ENCODE results near the gene GALNT9. TPM values are rescaled to one million over a fixed set of nuclear protein-coding genes. Genes with fewer than 3 reads are reported as not detected.

The GALNT9 gene
- total RNA-seq, 1 donor from 2014 or later, result not detected

- H3K4me1 ChIP-seq, result no peaks in the 10 kb centered on the region
- no peaks in the 10 kb centered on the region for H4K20me1 ChIP-seq (ENCODE audit: low read depth)
- Mint-ChIP-seq H3K4me3 (no peak overlapping the region), H3K27ac (no peak overlapping the region), H3K36me3 (no peaks in the 10 kb centered on the region), H3K4me1 (peaks cover 12% of the 10 kb centered on the region), H3K27me3 (ENCODE audit: insufficient read depth, low read depth) (peaks cover 10% of the 10 kb centered on the region), H3K9me3 (peaks cover 6% of the 10 kb centered on the region)
- no peak for DNase-seq (ENCODE audit: low spot score)
- TF ChIP-seq CTCF (IDR thresholded peaks at IDR 0.05) (no peak), EZH2 (IDR thresholded peaks at IDR 0.05) (no peak), EZH2phosphoT487 (IDR thresholded peaks at IDR 0.05) (no peak)
- H3K79me2 ChIP-seq (ENCODE audit: low read depth), result no peaks in the 10 kb centered on the region
- no peaks in the 10 kb centered on the region for H3K9me3 ChIP-seq (ENCODE audit: low read depth)
- no peak overlapping the region for H3K4me2 ChIP-seq
- H2AFZ ChIP-seq (replicated peaks), result no peak overlapping the region
- H3K9ac ChIP-seq, result no peak overlapping the region
- no peak overlapping the region for H3K27ac ChIP-seq
- H3F3A ChIP-seq (ENCODE audit: low read depth), result no peaks in the 10 kb centered on the region
- H3K36me3 ChIP-seq, result no peaks in the 10 kb centered on the region
- peaks cover 46% of the 10 kb centered on the region for H3K27me3 ChIP-seq
- H3K4me3 ChIP-seq, result no peak overlapping the region
Observed at GRCh38 chr12:132354211-132354981, 25.0 kb upstream of the GALNT9 start.

GRCh38 chr12:132353811-132354210 is 24.4 kb upstream of the GALNT9 start:
- H3K27me3 Mint-ChIP-seq (ENCODE audit: insufficient read depth, low read depth), result peaks cover 10% of the 10 kb centered on the region

GRCh38 chr12:132352896-132353800 is 23.8 kb upstream of the GALNT9 start:
- Mint-ChIP-seq H3K27ac (no peak overlapping the region), H3K36me3 (no peaks in the 10 kb centered on the region), H3K27me3 (ENCODE audit: insufficient read depth, low read depth) (peaks cover 15% of the 10 kb centered on the region), H3K9me3 (peaks cover 6% of the 10 kb centered on the region), H3K4me1 (peaks cover 12% of the 10 kb centered on the region), H3K4me3 (no peak overlapping the region)
- peak; percentile 28 for DNase-seq (ENCODE audit: low spot score)
- H3F3A ChIP-seq (ENCODE audit: low read depth), result no peaks in the 10 kb centered on the region
- H3K27ac ChIP-seq, result no peak overlapping the region
- H3K9me3 ChIP-seq (ENCODE audit: low read depth), result no peaks in the 10 kb centered on the region
- H3K27me3 ChIP-seq, result peaks cover 50% of the 10 kb centered on the region
- H3K79me2 ChIP-seq (ENCODE audit: low read depth), result no peaks in the 10 kb centered on the region
- H3K4me1 ChIP-seq, result no peaks in the 10 kb centered on the region
- no peak overlapping the region for H3K9ac ChIP-seq
- no peak overlapping the region for H2AFZ ChIP-seq (replicated peaks)
- H3K4me2 ChIP-seq, result no peak overlapping the region
- H3K4me3 ChIP-seq, result no peak overlapping the region
- TF ChIP-seq CTCF (IDR thresholded peaks at IDR 0.05) (no peak), EZH2 (IDR thresholded peaks at IDR 0.05) (no peak), EZH2phosphoT487 (IDR thresholded peaks at IDR 0.05) (no peak)
- H4K20me1 ChIP-seq (ENCODE audit: low read depth), result no peaks in the 10 kb centered on the region
- H3K36me3 ChIP-seq, result no peaks in the 10 kb centered on the region

More at GRCh38 chr12:132353811-132354210, 24.4 kb upstream of the GALNT9 start:
- Histone ChIP-seq H3K9me3 (ENCODE audit: low read depth) (no peaks in the 10 kb centered on the region), H3K4me2 (no peak overlapping the region), H3F3A (ENCODE audit: low read depth) (no peaks in the 10 kb centered on the region), H3K4me3 (no peak overlapping the region), H2AFZ (replicated peaks) (no peak overlapping the region), H3K9ac (no peak overlapping the region), H3K36me3 (no peaks in the 10 kb centered on the region), H4K20me1 (ENCODE audit: low read depth) (no peaks in the 10 kb centered on the region), H3K27ac (no peak overlapping the region), H3K27me3 (peaks cover 46% of the 10 kb centered on the region), H3K4me1 (no peaks in the 10 kb centered on the region), H3K79me2 (ENCODE audit: low read depth) (no peaks in the 10 kb centered on the region)
- Mint-ChIP-seq H3K4me1 (peaks cover 12% of the 10 kb centered on the region), H3K4me3 (no peak overlapping the region), H3K36me3 (no peaks in the 10 kb centered on the region), H3K9me3 (peaks cover 6% of the 10 kb centered on the region), H3K27ac (no peak overlapping the region)
- DNase-seq (ENCODE audit: low spot score), result no peak
- TF ChIP-seq EZH2 (IDR thresholded peaks at IDR 0.05), result no peak
- TF ChIP-seq EZH2phosphoT487 (IDR thresholded peaks at IDR 0.05), result no peak
- no peak for TF ChIP-seq CTCF (IDR thresholded peaks at IDR 0.05)
